ENCODE data around the gene GPC1.

Gene GPC1

DNA sequence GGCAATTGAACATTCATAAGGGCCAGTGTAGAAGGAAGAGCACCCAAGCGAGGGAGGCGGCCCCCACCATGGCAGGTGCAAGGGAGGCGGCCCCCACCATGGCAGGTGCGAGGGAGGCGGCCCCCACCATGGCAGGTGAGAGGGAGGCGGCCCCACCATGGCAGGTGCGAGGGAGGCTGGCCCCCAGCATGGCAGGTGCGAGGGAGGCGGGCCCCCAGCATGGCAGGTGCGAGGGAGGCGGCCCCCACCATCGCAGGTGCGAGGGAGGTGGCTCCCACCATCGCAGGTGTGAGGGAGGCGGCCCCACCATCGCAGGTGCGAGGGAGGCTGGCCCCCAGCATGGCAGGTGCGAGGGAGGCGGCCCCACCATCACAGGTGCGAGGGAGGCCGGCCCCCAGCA is 24.7 kb upstream of the GPC1 start:
- no peak overlapping the region for H3K4me3 ChIP-seq (ENCODE audit: control insufficient read depth in 1 of 7, extremely low read depth in 1 of 7, insufficient read depth in 4 of 7, low read depth in 2 of 7, low read length in 6 of 7)
- no peaks in the 10 kb centered on the region for H3K4me1 ChIP-seq (ENCODE audit: control extremely low read depth in 1 of 4, control insufficient read depth in 4 of 4, insufficient read depth in 4 of 4, low read length in 3 of 4)
- POLR2A ChIA-PET = no interaction called here
- H3K9me3 ChIP-seq (ENCODE audit: control extremely low read depth in 1 of 5, control insufficient read depth in 4 of 5, insufficient read depth in 2 of 5, low read depth in 1 of 5, low read length in 4 of 5) = no peaks in the 10 kb centered on the region
- H3K36me3 ChIP-seq (ENCODE audit: control insufficient read depth in 4 of 4, insufficient read depth in 4 of 4, low read length in 3 of 4) = no peaks in the 10 kb centered on the region
- CTCF ChIA-PET = no interaction called here
- WGBS (ENCODE audit: insufficient coverage) = 89% methylated on average over 14 of the region's 21 CpGs
- H3K27ac ChIP-seq (ENCODE audit: insufficient read depth in 1 of 2, low read depth in 1 of 2, low read length in 2 of 2, poor library complexity in 1 of 2, severe bottlenecking in 2 of 2) = no peak overlapping the region
- H3K27me3 ChIP-seq (replicated peaks in 2 of 5; ENCODE audit: control insufficient read depth in 4 of 5, insufficient read depth in 5 of 5, low read length in 4 of 5) = peaks cover 0 to 4% (median 0%) of the 10 kb centered on the region in 5 experiments
- DNase-seq = no peak

DNA sequence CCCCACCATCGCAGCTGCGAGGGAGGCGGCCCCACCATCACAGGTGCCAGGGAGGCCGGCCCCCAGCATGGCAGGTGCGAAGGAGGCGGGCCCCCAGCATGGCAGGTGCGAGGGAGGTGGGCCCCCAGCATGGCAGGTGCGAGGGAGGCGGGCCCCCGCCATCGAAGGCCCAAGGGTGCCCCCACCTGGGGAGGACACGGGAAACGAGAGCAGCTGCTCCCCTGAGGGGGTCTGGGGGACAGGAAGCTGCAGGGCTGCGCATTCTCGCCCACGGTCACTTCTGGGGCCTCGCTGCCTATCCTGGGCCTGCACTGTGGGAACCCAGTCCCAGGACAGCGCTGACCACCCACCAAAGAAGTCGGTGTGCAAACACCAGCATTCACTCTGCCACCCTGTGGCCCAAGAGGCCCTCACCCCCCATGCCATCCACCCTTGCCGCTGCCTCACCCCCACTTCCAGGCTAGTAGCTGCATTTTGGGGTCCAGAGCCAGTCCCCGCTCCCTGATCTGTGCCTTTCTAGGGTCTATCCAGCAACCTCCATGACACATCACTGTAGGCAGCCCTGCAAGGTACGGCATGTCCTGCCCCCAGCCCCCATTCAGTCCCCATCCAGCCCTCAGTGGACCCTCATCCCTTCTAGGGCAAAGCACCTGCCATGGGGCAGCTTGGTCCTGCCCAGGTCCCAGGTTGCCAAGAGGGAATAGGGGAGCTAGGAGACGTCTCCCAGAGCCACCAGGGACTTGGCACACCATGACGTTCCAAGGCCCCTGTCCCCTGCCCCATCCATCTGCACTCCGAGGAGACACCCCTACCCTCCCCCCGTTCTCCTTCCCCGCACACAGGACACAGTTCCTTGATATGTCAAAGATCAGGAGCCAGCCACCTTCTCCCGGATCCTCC is 24.0 kb upstream of the GPC1 start:
- H3K9me3 ChIP-seq (ENCODE audit: control extremely low read depth in 1 of 5, control insufficient read depth in 4 of 5, insufficient read depth in 2 of 5, low read depth in 1 of 5, low read length in 4 of 5) = no peaks in the 10 kb centered on the region
- ChIA-PET POLR2A (no interaction called here), CTCF (interaction anchor here (1.1 kb wide), 1 partner anchor 23 kb away, joined by 4 read pairs; no protein-coding TSS in a partner anchor)
- peaks cover 0 to 4% (median 0%) of the 10 kb centered on the region in 5 experiments for H3K27me3 ChIP-seq (replicated peaks in 2 of 5; ENCODE audit: control insufficient read depth in 4 of 5, insufficient read depth in 5 of 5, low read length in 4 of 5)
- no peaks in the 10 kb centered on the region for H3K4me1 ChIP-seq (ENCODE audit: control extremely low read depth in 1 of 4, control insufficient read depth in 4 of 4, insufficient read depth in 4 of 4, low read length in 3 of 4)
- DNase-seq = no peak
- H3K4me3 ChIP-seq (ENCODE audit: control insufficient read depth in 1 of 7, extremely low read depth in 1 of 7, insufficient read depth in 4 of 7, low read depth in 2 of 7, low read length in 6 of 7) = no peak overlapping the region
- no peaks in the 10 kb centered on the region for H3K36me3 ChIP-seq (ENCODE audit: control insufficient read depth in 4 of 4, insufficient read depth in 4 of 4, low read length in 3 of 4)
- WGBS (ENCODE audit: insufficient coverage) = 83% methylated on average over 23 of the region's 28 CpGs
- H3K27ac ChIP-seq (ENCODE audit: insufficient read depth in 1 of 2, low read depth in 1 of 2, low read length in 2 of 2, poor library complexity in 1 of 2, severe bottlenecking in 2 of 2) = no peak overlapping the region

DNA sequence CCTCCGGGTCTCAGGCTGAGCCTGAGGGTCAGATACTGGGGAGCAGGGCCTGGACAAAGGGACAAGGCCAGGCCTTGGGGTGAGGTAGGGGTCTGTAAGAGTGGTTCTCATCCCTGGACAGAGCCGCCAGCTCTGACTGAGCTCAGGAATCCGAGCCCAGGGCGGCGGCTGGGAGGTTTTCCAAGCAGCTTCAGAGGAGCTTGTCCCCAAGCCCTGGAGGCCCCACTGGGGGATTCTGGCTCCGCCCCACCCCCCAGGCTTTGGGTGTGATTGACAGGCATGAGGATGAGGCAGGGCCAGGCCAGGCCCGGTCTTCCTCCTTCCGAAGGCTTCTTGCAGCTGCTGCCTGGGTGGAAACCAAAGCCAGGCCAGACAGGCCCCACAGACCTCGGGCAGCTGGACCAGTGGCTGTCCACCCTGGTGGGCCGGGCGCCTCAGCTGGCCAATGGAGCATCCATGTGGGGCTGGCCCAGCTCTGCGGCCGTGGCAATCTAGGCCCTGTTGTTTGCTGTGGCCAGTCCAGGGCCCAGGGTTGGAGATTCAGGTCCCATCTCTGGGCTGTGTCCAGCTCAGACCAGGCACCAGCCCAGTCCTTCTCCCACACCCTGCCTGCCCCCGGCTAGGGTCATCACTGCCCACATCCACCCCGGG is 23.1 kb upstream of the GPC1 start:
- Histone ChIP-seq H3K4me3 (ENCODE audit: control insufficient read depth in 1 of 7, extremely low read depth in 1 of 7, insufficient read depth in 4 of 7, low read depth in 2 of 7, low read length in 6 of 7) (no peak overlapping the region), H3K9me3 (ENCODE audit: control extremely low read depth in 1 of 5, control insufficient read depth in 4 of 5, insufficient read depth in 2 of 5, low read depth in 1 of 5, low read length in 4 of 5) (no peaks in the 10 kb centered on the region), H3K27me3 (replicated peaks in 2 of 5; ENCODE audit: control insufficient read depth in 4 of 5, insufficient read depth in 5 of 5, low read length in 4 of 5) (peaks cover 0 to 4% (median 0%) of the 10 kb centered on the region in 5 experiments), H3K36me3 (ENCODE audit: control insufficient read depth in 4 of 4, insufficient read depth in 4 of 4, low read length in 3 of 4) (no peaks in the 10 kb centered on the region), H3K4me1 (ENCODE audit: control extremely low read depth in 1 of 4, control insufficient read depth in 4 of 4, insufficient read depth in 4 of 4, low read length in 3 of 4) (no peaks in the 10 kb centered on the region), H3K27ac (ENCODE audit: insufficient read depth in 1 of 2, low read depth in 1 of 2, low read length in 2 of 2, poor library complexity in 1 of 2, severe bottlenecking in 2 of 2) (no peak overlapping the region)
- 90% methylated on average over 13 of the region's 15 CpGs for WGBS (ENCODE audit: insufficient coverage)
- CTCF ChIA-PET = interaction anchor here (1.1 to 1.5 kb wide), 2 partner anchors 12 to 24 kb away, joined by 3 to 4 read pairs; no protein-coding TSS in a partner anchor
- no peak for DNase-seq
- POLR2A ChIA-PET = no interaction called here

DNA sequence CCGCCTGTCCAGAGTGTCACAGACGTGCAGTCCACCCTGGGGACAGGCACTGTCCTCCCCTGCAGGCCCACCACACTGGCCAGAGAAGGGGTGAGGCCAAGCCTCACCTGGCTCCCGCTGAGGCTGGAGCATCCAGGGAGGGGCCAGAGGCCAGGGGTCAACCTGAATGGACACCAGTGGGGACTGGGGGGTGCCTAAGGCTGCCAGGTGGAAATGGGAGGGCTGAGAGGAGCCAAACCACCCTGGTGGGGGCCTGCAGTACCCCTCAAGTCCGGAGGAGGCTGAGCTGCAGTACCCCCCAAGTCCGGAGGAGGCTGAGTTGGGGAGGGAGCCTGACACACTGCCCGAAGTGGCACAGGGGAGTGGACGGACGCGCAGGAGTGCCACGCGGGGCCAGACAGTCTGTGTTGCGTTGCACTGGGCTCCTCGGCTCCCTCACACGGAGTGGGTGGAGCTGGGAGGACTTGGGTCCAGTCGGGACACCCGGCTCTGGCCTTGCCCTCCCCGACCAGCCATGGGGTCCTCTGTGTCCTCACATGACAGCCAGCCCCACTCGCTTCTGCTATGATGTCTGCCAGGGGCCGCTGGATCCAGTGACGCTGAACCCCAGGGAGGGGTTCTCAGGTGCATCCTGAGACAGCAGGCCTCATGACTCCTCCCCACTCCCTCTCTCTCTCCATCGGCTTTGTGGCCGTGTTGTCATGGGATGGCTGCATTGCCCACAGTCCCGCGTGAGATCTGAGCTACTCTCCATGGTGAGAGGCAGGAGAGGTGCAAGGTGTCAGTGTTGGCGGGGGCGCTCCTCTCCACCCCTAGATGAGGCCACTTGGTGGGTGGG is 22.3 kb upstream of the GPC1 start:
- peaks cover 0 to 2% (median 0%) of the 10 kb centered on the region in 5 experiments for H3K9me3 ChIP-seq (ENCODE audit: control extremely low read depth in 1 of 5, control insufficient read depth in 4 of 5, insufficient read depth in 2 of 5, low read depth in 1 of 5, low read length in 4 of 5)
- H3K4me1 ChIP-seq (ENCODE audit: control extremely low read depth in 1 of 4, control insufficient read depth in 4 of 4, insufficient read depth in 4 of 4, low read length in 3 of 4) = no peaks in the 10 kb centered on the region
- ChIA-PET CTCF (interaction anchor here (1.1 to 1.5 kb wide), 2 partner anchors 13 to 25 kb away, joined by 3 to 4 read pairs; no protein-coding TSS in a partner anchor), POLR2A (no interaction called here)
- H3K27me3 ChIP-seq (replicated peaks in 2 of 5; ENCODE audit: control insufficient read depth in 4 of 5, insufficient read depth in 5 of 5, low read length in 4 of 5) = peaks cover 0 to 3% (median 2%) of the 10 kb centered on the region in 5 experiments
- no peak overlapping the region for H3K4me3 ChIP-seq (ENCODE audit: control insufficient read depth in 1 of 7, extremely low read depth in 1 of 7, insufficient read depth in 4 of 7, low read depth in 2 of 7, low read length in 6 of 7)
- H3K27ac ChIP-seq (ENCODE audit: insufficient read depth in 1 of 2, low read depth in 1 of 2, low read length in 2 of 2, poor library complexity in 1 of 2, severe bottlenecking in 2 of 2) = no peak overlapping the region
- no peak for DNase-seq
- no peaks in the 10 kb centered on the region for H3K36me3 ChIP-seq (ENCODE audit: control insufficient read depth in 4 of 4, insufficient read depth in 4 of 4, low read length in 3 of 4)
- WGBS (ENCODE audit: insufficient coverage) = 92% methylated on average over 23 of the region's 26 CpGs

DNA sequence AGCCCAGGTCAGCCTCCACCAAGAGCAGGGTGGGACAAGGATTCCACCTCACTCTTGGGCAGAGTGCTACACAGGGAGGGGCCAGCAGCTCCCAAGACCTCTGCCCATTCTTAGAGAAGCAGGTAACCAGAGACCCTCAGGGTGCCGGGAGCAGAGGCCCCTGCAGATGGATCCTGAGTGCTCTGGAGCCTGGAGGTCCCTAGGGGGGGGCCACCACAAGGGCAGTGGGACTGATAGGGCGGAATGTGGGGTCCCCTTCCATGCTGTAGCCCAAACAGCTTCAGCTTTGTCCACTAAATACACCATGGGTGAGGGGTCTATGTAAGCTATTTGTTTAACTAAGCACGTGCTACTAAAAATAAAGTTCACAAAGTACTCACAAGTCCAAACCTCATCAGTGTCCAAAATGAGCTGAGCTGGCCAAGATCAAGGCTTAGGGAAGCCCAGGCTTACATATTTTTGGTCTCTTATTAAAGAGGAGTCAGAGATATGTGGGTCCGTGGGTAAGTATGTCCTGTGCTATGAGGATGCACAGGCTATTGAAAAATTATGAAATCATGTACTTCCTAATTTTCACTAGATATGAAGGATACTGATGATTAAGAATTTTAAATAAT is 21.5 kb upstream of the GPC1 start:
- DNase-seq = no peak
- Histone ChIP-seq H3K27me3 (replicated peaks in 2 of 5; ENCODE audit: control insufficient read depth in 4 of 5, insufficient read depth in 5 of 5, low read length in 4 of 5) (peaks cover 0 to 3% (median 2%) of the 10 kb centered on the region in 5 experiments), H3K4me3 (ENCODE audit: control insufficient read depth in 1 of 7, extremely low read depth in 1 of 7, insufficient read depth in 4 of 7, low read depth in 2 of 7, low read length in 6 of 7) (no peak overlapping the region), H3K36me3 (ENCODE audit: control insufficient read depth in 4 of 4, insufficient read depth in 4 of 4, low read length in 3 of 4) (no peaks in the 10 kb centered on the region), H3K4me1 (ENCODE audit: control extremely low read depth in 1 of 4, control insufficient read depth in 4 of 4, insufficient read depth in 4 of 4, low read length in 3 of 4) (no peaks in the 10 kb centered on the region), H3K27ac (ENCODE audit: insufficient read depth in 1 of 2, low read depth in 1 of 2, low read length in 2 of 2, poor library complexity in 1 of 2, severe bottlenecking in 2 of 2) (no peak overlapping the region), H3K9me3 (ENCODE audit: control extremely low read depth in 1 of 5, control insufficient read depth in 4 of 5, insufficient read depth in 2 of 5, low read depth in 1 of 5, low read length in 4 of 5) (peaks cover 0 to 9% (median 6%) of the 10 kb centered on the region in 5 experiments)
- WGBS (ENCODE audit: insufficient coverage) = 54% methylated on average over 2 of the region's 4 CpGs
- ChIA-PET CTCF (interaction anchor here (0.6 kb wide), 1 partner anchor 63 kb away, joined by 3 read pairs; no protein-coding TSS in a partner anchor), POLR2A (no interaction called here)

DNA sequence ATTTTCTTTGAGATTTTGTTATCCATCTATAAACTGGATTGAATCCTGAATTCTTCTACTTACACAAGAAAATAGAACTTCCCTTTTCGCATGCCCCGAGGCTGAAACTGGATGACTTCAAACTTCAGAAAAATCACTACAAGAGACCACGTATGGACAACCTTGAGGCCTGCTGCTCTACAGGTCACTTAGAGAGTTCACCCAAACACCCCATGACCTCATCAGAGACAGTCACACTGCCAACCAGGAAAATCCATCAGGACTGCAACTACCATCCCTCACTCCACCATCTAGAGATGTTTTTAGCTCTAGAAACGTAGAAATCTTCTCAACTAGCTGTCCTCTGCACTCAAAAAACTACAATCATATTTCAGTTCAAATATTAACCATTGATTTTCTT is 18.6 kb upstream of the GPC1 start:
- DNase-seq = no peak
- ChIA-PET POLR2A (no interaction called here), CTCF (no interaction called here)
- Histone ChIP-seq H3K27me3 (replicated peaks in 2 of 5; ENCODE audit: control insufficient read depth in 4 of 5, insufficient read depth in 5 of 5, low read length in 4 of 5) (peaks cover 0 to 3% (median 2%) of the 10 kb centered on the region in 5 experiments), H3K27ac (ENCODE audit: insufficient read depth in 1 of 2, low read depth in 1 of 2, low read length in 2 of 2, poor library complexity in 1 of 2, severe bottlenecking in 2 of 2) (no peak overlapping the region), H3K36me3 (ENCODE audit: control insufficient read depth in 4 of 4, insufficient read depth in 4 of 4, low read length in 3 of 4) (no peaks in the 10 kb centered on the region), H3K9me3 (ENCODE audit: control extremely low read depth in 1 of 5, control insufficient read depth in 4 of 5, insufficient read depth in 2 of 5, low read depth in 1 of 5, low read length in 4 of 5) (peaks cover 0 to 37% (median 21%) of the 10 kb centered on the region in 5 experiments), H3K4me1 (ENCODE audit: control extremely low read depth in 1 of 4, control insufficient read depth in 4 of 4, insufficient read depth in 4 of 4, low read length in 3 of 4) (no peaks in the 10 kb centered on the region), H3K4me3 (ENCODE audit: control insufficient read depth in 1 of 7, extremely low read depth in 1 of 7, insufficient read depth in 4 of 7, low read depth in 2 of 7, low read length in 6 of 7) (no peak overlapping the region)
- 70% methylated on average over 2 of the region's 4 CpGs for WGBS (ENCODE audit: insufficient coverage)

Data from common myeloid progenitor, CD34-positive (primary cell).